ENCODE results near the gene CLDN10.

DNA sequence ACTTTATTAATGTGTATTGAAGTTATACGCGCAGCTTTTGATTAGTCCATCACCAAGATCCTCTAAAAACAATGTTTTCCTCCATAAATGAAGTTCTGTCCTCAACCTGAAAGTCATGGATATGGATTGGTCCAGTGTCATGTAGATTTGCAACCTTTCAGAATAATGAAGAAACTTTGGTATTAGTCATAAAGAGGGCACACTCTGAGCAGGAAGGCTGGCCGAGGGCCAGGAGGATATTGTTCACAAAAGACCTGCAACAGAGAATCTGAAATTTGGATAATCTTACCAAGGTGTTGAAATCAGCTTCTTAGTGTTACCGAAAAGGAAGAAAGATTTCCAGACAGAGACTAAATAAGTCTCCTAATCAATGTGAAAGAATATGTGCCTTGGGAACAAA is 20.7 kb downstream of the CLDN10 start:
- TF ChIP-seq EP300 (IDR thresholded peaks at IDR 0.05; ENCODE audit: borderline replicate concordance) (no peak), RAD21 (IDR thresholded peaks at IDR 0.05; ENCODE audit: low read depth) (no peak), TAF1 (IDR thresholded peaks at IDR 0.05; ENCODE audit: low read depth) (no peak), REST (IDR thresholded peaks at IDR 0.05; ENCODE audit: low read depth) (no peak), CEBPB (IDR thresholded peaks at IDR 0.05) (no peak), TCF12 (IDR thresholded peaks at IDR 0.05; ENCODE audit: low read depth) (no peak), MAX (IDR thresholded peaks at IDR 0.05) (no peak)

All from Ishikawa (cell line).